WTC11 (cell line): ENCODE results near the gene SNCA. TPM values are rescaled to one million over a fixed set of nuclear protein-coding genes. Genes with fewer than 3 reads are reported as not detected.

Source experiments
- ATAC-seq: fragments of 200-7000 bp; cut with Tn5 transposase; 2 replicates; pipeline ENCODE4 v1.10.0; 2021; ENCODE audit warnings: mild to moderate bottlenecking, moderate library complexity
- CTCF ChIA-PET: fragments of 300-600 bp; sonication (Branson Sonifier 250); formaldehyde crosslinking; loops from one replicate; lab custom pipeline; 2021; ENCODE audit warnings: antibody characterized with exemption; lab: Charles Lee
- POLR2A ChIA-PET: fragments of 350-600 bp; sonication (Branson Sonifier 250); formaldehyde crosslinking; loops from one replicate; lab custom pipeline; 2021; ENCODE audit warnings: antibody characterized with exemption; lab: Charles Lee
- DNase-seq: peaks from one replicate; pipeline ENCODE4 v3.0.0; 2021; ENCODE audit warnings: low spot score
- H3K27ac Mint-ChIP-seq: 2 replicates; pipeline ENCODE4 v1.8.0; 2021; ENCODE audit warnings: mixed read lengths
- H3K27me3 Mint-ChIP-seq: 2 replicates; pipeline ENCODE4 v1.8.0; 2021; ENCODE audit warnings: low read depth, mild to moderate bottlenecking, moderate library complexity, mixed read lengths
- H3K36me3 Mint-ChIP-seq: 2 replicates; pipeline ENCODE4 v1.8.0; 2021; ENCODE audit warnings: mixed read lengths
- H3K4me1 Mint-ChIP-seq: 2 replicates; pipeline ENCODE4 v1.8.0; 2022; ENCODE audit warnings: mixed read lengths
- H3K4me3 Mint-ChIP-seq: 2 replicates; pipeline ENCODE4 v1.8.0; 2021; ENCODE audit warnings: mild to moderate bottlenecking, moderate library complexity, mixed read lengths
- H3K9me3 Mint-ChIP-seq: 2 replicates; pipeline ENCODE4 v1.8.0; 2021; ENCODE audit warnings: mixed read lengths
- ATF1 ChIP-seq: sonication (generic); formaldehyde crosslinking; IDR thresholded peaks from 2 replicates; pipeline ENCODE4 v1.8.1; 2023; ENCODE audit warnings: mild to moderate bottlenecking, moderate library complexity, missing genetic modification reagents
- E2F5 ChIP-seq: sonication (generic); formaldehyde crosslinking; IDR thresholded peaks from 2 replicates; pipeline ENCODE4 v1.8.1; 2022; ENCODE audit warnings: mild to moderate bottlenecking, moderate library complexity, missing genetic modification reagents
- GABPB1 ChIP-seq: sonication (generic); formaldehyde crosslinking; IDR thresholded peaks from 2 replicates; pipeline ENCODE4 v1.8.1; 2023; ENCODE audit warnings: mild to moderate bottlenecking, missing genetic modification reagents
- GTF2I ChIP-seq: fragments of 250-450 bp; sonication (Bioruptor Pico); conservative IDR thresholded peaks from 2 replicates; pipeline ENCODE4 v1.4.0; 2021; ENCODE audit warnings: mild to moderate bottlenecking
- HMGA2 ChIP-seq: fragments of 250-450 bp; sonication (Bioruptor Pico); IDR thresholded peaks from 2 replicates; pipeline ENCODE4 v1.4.0; 2021; ENCODE audit warnings: mild to moderate bottlenecking, moderate library complexity
- IRF2 ChIP-seq: sonication (generic); formaldehyde crosslinking; IDR thresholded peaks from 2 replicates; pipeline ENCODE4 v1.8.0; 2022; ENCODE audit warnings: low read depth, missing genetic modification reagents, borderline replicate concordance
- NFE2L1 ChIP-seq: sonication (generic); formaldehyde crosslinking; IDR thresholded peaks from 2 replicates; pipeline ENCODE4 v1.8.1; 2023; ENCODE audit warnings: missing genetic modification reagents
- NR1H2 ChIP-seq: sonication (generic); formaldehyde crosslinking; IDR thresholded peaks from 2 replicates; pipeline ENCODE4 v1.9.0; 2021; ENCODE audit warnings: mild to moderate bottlenecking, moderate library complexity, missing genetic modification reagents
- NR2C2 ChIP-seq: sonication (generic); formaldehyde crosslinking; IDR thresholded peaks from 2 replicates; pipeline ENCODE4 v1.8.0; 2022; ENCODE audit warnings: mild to moderate bottlenecking, missing genetic modification reagents
- SP1 ChIP-seq: sonication (generic); formaldehyde crosslinking; conservative IDR thresholded peaks from 2 replicates; pipeline ENCODE4 v1.8.1; 2022; ENCODE audit warnings: missing genetic modification reagents
- USF1 ChIP-seq: sonication (generic); formaldehyde crosslinking; IDR thresholded peaks from 2 replicates; pipeline ENCODE4 v1.8.0; 2022; ENCODE audit warnings: mild to moderate bottlenecking, missing genetic modification reagents
- ZNF121 ChIP-seq: sonication (generic); formaldehyde crosslinking; IDR thresholded peaks from 2 replicates; pipeline ENCODE4 v1.8.0; 2023; ENCODE audit warnings: missing genetic modification reagents
- ZNF138 ChIP-seq: sonication (generic); formaldehyde crosslinking; conservative IDR thresholded peaks from 2 replicates; pipeline ENCODE4 v1.8.1; 2022; ENCODE audit warnings: mild to moderate bottlenecking, moderate library complexity, missing genetic modification reagents
- ZNF232 ChIP-seq: sonication (generic); formaldehyde crosslinking; IDR thresholded peaks from 2 replicates; pipeline ENCODE4 v1.8.0; 2022; ENCODE audit warnings: mild to moderate bottlenecking, missing genetic modification reagents
- ZNF281 ChIP-seq: sonication (generic); formaldehyde crosslinking; IDR thresholded peaks from 2 replicates; pipeline ENCODE4 v1.8.0; 2023; ENCODE audit warnings: mild to moderate bottlenecking, missing genetic modification reagents
- ZNF317 ChIP-seq: sonication (generic); formaldehyde crosslinking; IDR thresholded peaks from 2 replicates; pipeline ENCODE4 v1.8.1; 2023; ENCODE audit warnings: low read depth, mild to moderate bottlenecking, moderate library complexity, missing genetic modification reagents, borderline replicate concordance
- ZNF396 ChIP-seq: fragments of 250-450 bp; sonication (Bioruptor Pico); IDR thresholded peaks from 2 replicates; pipeline ENCODE4 v1.8.0; 2021; ENCODE audit warnings: mild to moderate bottlenecking, moderate library complexity, borderline replicate concordance
- total RNA-seq: library from RNA; stranded (reverse); gene quantifications from 3 replicates; pipeline ENCODE4 v1.2.3, GENCODE V29; 2021
- TF ChIP-seq, protein P1 (sequence below): sonication (generic); formaldehyde crosslinking; IDR thresholded peaks from 2 replicates; pipeline ENCODE4 v1.8.0; 2022; ENCODE audit warnings: mild to moderate bottlenecking, missing genetic modification reagents
- TF ChIP-seq, protein P2 (sequence below): sonication (generic); formaldehyde crosslinking; IDR thresholded peaks from 2 replicates; pipeline ENCODE4 v1.8.1; 2022; ENCODE audit warnings: missing genetic modification reagents, borderline replicate concordance

SNCA gene
- total RNA-seq, 1 experiment from 2014 or later = 15.0 TPM

DNA sequence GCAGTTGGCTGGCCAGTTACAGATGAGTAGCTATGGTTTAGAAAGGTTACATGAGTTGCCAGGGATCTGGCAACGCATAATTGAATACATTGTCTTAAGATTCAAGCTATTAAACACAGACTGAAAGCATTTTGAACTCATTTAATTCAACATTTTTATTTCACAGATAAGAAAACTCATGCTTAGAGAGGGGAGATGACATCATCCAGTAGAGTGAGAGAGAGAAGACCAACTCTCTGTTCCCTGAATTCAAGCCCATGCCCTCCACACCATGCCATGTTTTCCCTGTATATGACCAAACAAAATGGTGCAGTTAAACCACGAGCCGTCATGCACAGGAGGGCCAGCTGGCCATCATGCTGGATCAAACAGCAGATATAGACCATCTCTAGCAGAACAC is 22.6 kb downstream of the SNCA start (continued):
- TF ChIP-seq, protein P1, sequence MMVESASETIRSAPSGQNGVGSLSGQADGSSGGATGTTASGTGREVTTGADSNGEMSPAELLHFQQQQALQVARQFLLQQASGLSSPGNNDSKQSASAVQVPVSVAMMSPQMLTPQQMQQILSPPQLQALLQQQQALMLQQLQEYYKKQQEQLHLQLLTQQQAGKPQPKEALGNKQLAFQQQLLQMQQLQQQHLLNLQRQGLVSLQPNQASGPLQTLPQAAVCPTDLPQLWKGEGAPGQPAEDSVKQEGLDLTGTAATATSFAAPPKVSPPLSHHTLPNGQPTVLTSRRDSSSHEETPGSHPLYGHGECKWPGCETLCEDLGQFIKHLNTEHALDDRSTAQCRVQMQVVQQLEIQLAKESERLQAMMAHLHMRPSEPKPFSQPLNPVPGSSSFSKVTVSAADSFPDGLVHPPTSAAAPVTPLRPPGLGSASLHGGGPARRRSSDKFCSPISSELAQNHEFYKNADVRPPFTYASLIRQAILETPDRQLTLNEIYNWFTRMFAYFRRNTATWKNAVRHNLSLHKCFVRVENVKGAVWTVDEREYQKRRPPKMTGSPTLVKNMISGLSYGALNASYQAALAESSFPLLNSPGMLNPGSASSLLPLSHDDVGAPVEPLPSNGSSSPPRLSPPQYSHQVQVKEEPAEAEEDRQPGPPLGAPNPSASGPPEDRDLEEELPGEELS (CRISPR knock-in tag) = no peak
- TF ChIP-seq GABPB1 (no peak), NR1H2 (CRISPR knock-in tag) (no peak), ZNF396 (CRISPR knock-in tag) (no peak), ZNF138 (CRISPR knock-in tag) (no peak), NR2C2 (CRISPR knock-in tag) (no peak), ZNF317 (no peak), ATF1 (CRISPR knock-in tag) (no peak)
- TF ChIP-seq, protein P2, sequence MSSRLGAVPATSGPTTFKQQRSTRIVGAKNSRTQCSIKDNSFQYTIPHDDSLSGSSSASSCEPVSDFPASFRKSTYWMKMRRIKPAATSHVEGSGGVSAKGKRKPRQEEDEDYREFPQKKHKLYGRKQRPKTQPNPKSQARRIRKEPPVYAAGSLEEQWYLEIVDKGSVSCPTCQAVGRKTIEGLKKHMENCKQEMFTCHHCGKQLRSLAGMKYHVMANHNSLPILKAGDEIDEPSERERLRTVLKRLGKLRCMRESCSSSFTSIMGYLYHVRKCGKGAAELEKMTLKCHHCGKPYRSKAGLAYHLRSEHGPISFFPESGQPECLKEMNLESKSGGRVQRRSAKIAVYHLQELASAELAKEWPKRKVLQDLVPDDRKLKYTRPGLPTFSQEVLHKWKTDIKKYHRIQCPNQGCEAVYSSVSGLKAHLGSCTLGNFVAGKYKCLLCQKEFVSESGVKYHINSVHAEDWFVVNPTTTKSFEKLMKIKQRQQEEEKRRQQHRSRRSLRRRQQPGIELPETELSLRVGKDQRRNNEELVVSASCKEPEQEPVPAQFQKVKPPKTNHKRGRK (CRISPR knock-in tag) = no peak

- H3K36me3 Mint-ChIP-seq = no peaks in the 10 kb centered on the region
- H3K4me3 Mint-ChIP-seq = no peak overlapping the region
- peaks cover 8% of the 10 kb centered on the region for H3K4me1 Mint-ChIP-seq
- H3K27me3 Mint-ChIP-seq = no peaks in the 10 kb centered on the region
- ChIA-PET CTCF (no interaction called here), POLR2A (no interaction called here)
- no peak overlapping the region for H3K27ac Mint-ChIP-seq
- TF ChIP-seq GTF2I (CRISPR knock-in tag) = no peak
- TF ChIP-seq, all 79 proteins: peak for 0
- ATAC-seq (no peak), DNase-seq (no peak)
- no peaks in the 10 kb centered on the region for H3K9me3 Mint-ChIP-seq
These were observed 23.8 kb downstream of the SNCA start for GRCh38 chr4:89813197-89813596.

DNA sequence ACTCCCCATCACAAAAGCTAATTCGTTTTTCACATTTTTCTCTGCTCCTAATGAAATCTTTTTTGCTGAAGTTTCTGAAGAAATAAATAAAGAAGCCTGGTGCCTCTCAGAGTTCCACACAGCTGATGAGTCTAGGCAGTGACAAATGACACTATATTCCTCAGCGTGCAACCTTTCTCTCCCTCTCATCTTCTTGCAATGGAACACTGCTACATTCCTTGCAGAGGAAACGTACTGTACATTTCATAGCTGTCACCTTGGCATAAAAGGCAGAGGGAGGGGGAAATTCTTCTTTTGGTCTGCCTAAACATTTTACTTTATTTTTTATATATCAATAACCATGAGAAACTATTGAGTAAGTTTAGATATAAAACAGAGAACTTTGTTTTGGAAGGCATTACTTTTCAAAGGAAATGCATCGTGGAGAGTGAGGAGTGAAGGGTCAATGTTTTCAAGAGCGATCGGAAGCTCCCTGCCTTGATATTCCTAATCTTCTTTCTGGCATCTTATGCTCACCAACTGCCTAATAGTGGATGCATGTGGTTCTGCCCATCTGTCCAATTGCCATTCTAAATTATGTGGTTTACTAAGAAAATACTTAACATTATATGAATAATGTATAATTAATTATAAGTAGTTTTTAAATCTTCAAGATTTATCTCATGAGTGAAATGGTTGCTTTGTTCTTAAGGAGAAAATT is 29.4 kb downstream of the SNCA start:
- Mint-ChIP-seq H3K4me1 (no peaks in the 10 kb centered on the region), H3K27ac (no peak overlapping the region), H3K36me3 (no peaks in the 10 kb centered on the region), H3K9me3 (no peaks in the 10 kb centered on the region), H3K27me3 (no peaks in the 10 kb centered on the region), H3K4me3 (no peak overlapping the region)
- CTCF ChIA-PET = no interaction called here
- POLR2A ChIA-PET = no interaction called here
- DNase-seq = no peak
- no peak for ATAC-seq
- TF ChIP-seq ZNF281 (no peak), GTF2I (CRISPR knock-in tag) (no peak), ZNF232 (CRISPR knock-in tag) (no peak), NFE2L1 (CRISPR knock-in tag) (no peak), ZNF121 (CRISPR knock-in tag) (no peak), SP1 (CRISPR knock-in tag) (no peak), E2F5 (CRISPR knock-in tag) (no peak), ZNF138 (CRISPR knock-in tag) (no peak), HMGA2 (CRISPR knock-in tag) (no peak), IRF2 (CRISPR knock-in tag) (no peak), USF1 (CRISPR knock-in tag) (no peak)
